GM23338 (cell line): ENCODE data around the gene TNRC18. TPM values are rescaled to one million over a fixed set of nuclear protein-coding genes. Genes with fewer than 3 reads are reported as not detected.
A peak's percentile ranks its signal among the peaks of the same experiment; 100 is the strongest.
"Not testable (repeated sequence)": the region's sequence is repeated elsewhere in the genome, so short reads cannot be mapped to it uniquely, and the experiment has no call there.

Experiments used
- ATAC-seq: fragments of 200-7000 bp; cut with Tn5 transposase; 3 replicates; pipeline ENCODE4 v1.9.1; 2020
- DNase-seq: peaks from one replicate; pipeline ENCODE4 v3.0.0-alpha.2; 2015; ENCODE audit warnings: low spot score
- H2AFZ ChIP-seq: fragments of 200-600 bp; sonication (generic); 2 replicates; pipeline ENCODE4 v1.8.0; 2016; ENCODE audit warnings: antibody characterized with exemption, mild to moderate bottlenecking, moderate library complexity
- H3F3A ChIP-seq: fragments of 200-600 bp; sonication (generic); replicated peaks from 2 replicates; pipeline ENCODE4 v1.8.0; 2017; ENCODE audit warnings: antibody characterized with exemption, mixed run types, low read depth
- H3K27ac ChIP-seq: fragments of 200-600 bp; sonication (generic); 2 replicates; pipeline ENCODE4 v1.6.1; 2016; ENCODE audit warnings: low read depth
- H3K27me3 ChIP-seq: fragments of 200-600 bp; sonication (generic); 2 replicates; pipeline ENCODE4 v1.8.0; 2016; ENCODE audit warnings: mild to moderate bottlenecking, mixed run types, moderate library complexity; ENCODE audit not compliant: insufficient read depth
- H3K36me3 ChIP-seq: fragments of 200-600 bp; sonication (generic); 2 replicates; pipeline ENCODE4 v1.8.0; 2016; ENCODE audit warnings: mild to moderate bottlenecking; ENCODE audit not compliant: insufficient read depth
- H3K4me1 ChIP-seq: fragments of 200-600 bp; sonication (generic); 2 replicates; pipeline ENCODE4 v1.8.0; 2016; ENCODE audit warnings: mild to moderate bottlenecking, moderate library complexity; ENCODE audit not compliant: insufficient read depth
- H3K4me2 ChIP-seq: fragments of 200-600 bp; sonication (generic); 2 replicates; pipeline ENCODE4 v1.7.1; 2017; ENCODE audit warnings: mixed run types
- H3K4me3 ChIP-seq: fragments of 200-600 bp; sonication (generic); 2 replicates; pipeline ENCODE4 v1.6.1; 2016; ENCODE audit warnings: mixed run types
- H3K79me2 ChIP-seq: fragments of 200-600 bp; sonication (generic); replicated peaks from 2 replicates; pipeline ENCODE4 v1.8.0; 2017; ENCODE audit warnings: mild to moderate bottlenecking; ENCODE audit not compliant: insufficient read depth
- H3K9me2 ChIP-seq: fragments of 200-600 bp; sonication (generic); 2 replicates; pipeline ENCODE4 v1.8.0; 2017; ENCODE audit not compliant: insufficient read depth
- H4K20me1 ChIP-seq: fragments of 200-600 bp; sonication (generic); replicated peaks from 2 replicates; pipeline ENCODE4 v1.8.0; 2017; ENCODE audit warnings: mild to moderate bottlenecking; ENCODE audit not compliant: insufficient read depth
- H3K27ac Mint-ChIP-seq: 2 replicates; pipeline ENCODE4 v1.8.0; 2020; ENCODE audit warnings: inconsistent platforms, mild to moderate bottlenecking, moderate library complexity, mixed read lengths
- H3K27me3 Mint-ChIP-seq: 3 replicates; pipeline ENCODE4 v1.8.0; 2022; ENCODE audit warnings: low read depth, mild to moderate bottlenecking, moderate library complexity, mixed read lengths, inconsistent platforms; ENCODE audit not compliant: insufficient read depth, poor library complexity
- H3K36me3 Mint-ChIP-seq: 3 replicates; pipeline ENCODE4 v1.8.0; 2021; ENCODE audit warnings: low read depth, mild to moderate bottlenecking, inconsistent platforms, moderate library complexity, mixed read lengths
- H3K4me1 Mint-ChIP-seq: 3 replicates; pipeline ENCODE4 v1.8.0; 2020; ENCODE audit warnings: mild to moderate bottlenecking, inconsistent platforms, mixed read lengths
- H3K4me3 Mint-ChIP-seq: 3 replicates; pipeline ENCODE4 v1.8.0; 2021; ENCODE audit warnings: moderate library complexity, mild to moderate bottlenecking, inconsistent platforms, mixed read lengths
- H3K9me3 Mint-ChIP-seq: 3 replicates; pipeline ENCODE4 v1.8.0; 2020; ENCODE audit warnings: moderate library complexity, mild to moderate bottlenecking, inconsistent platforms, mixed read lengths
- JUNB ChIP-seq: IDR thresholded peaks from one replicate; pipeline ENCODE4 v1.6.1; 2016; ENCODE audit warnings: antibody characterized with exemption; ENCODE audit not compliant: unreplicated experiment
- NANOG ChIP-seq: IDR thresholded peaks from 2 replicates; pipeline ENCODE4 v1.6.1; 2016; ENCODE audit warnings: antibody characterized with exemption, borderline replicate concordance
- REST ChIP-seq: IDR thresholded peaks from one replicate; pipeline ENCODE4 v1.6.1; 2018; ENCODE audit warnings: antibody characterized with exemption; ENCODE audit not compliant: unreplicated experiment
- STAT1 ChIP-seq: IDR thresholded peaks from one replicate; pipeline ENCODE4 v1.6.1; 2016; ENCODE audit warnings: antibody characterized with exemption; ENCODE audit not compliant: unreplicated experiment
- ZNF331 ChIP-seq: fragments of 250-450 bp; sonication (Bioruptor Pico); IDR thresholded peaks from 2 replicates; pipeline ENCODE4 v1.5.0; 2020; ENCODE audit warnings: low read depth, mild to moderate bottlenecking, moderate library complexity
- ZNF462 ChIP-seq: fragments of 250-450 bp; sonication (Bioruptor Pico); IDR thresholded peaks from 2 replicates; pipeline ENCODE4 v1.5.0; 2020; ENCODE audit warnings: mild to moderate bottlenecking, moderate library complexity
- polyA plus RNA-seq: library from polyadenylated mRNA; unstranded; fragments of >200 nt; fragmentation: Nextera tagmentation; extraction: Ambion mirVana; gene quantifications from 2 replicates; pipeline ENCODE4 v1.2.1, GENCODE V29; 2016
- total RNA-seq: library from RNA; depleted of rRNA; stranded (reverse); fragments of >200 nt; shearing (Covaris generic); gene quantifications from 2 replicates; pipeline ENCODE4 v1.2.3, GENCODE V29; 2014
- TF ChIP-seq, protein P1 (sequence below): IDR thresholded peaks from 2 replicates; pipeline ENCODE4 v1.6.1; 2016; ENCODE audit warnings: antibody characterized with exemption

TNRC18 gene
- total and polyA plus RNA-seq, 2 experiments from 2014 or later, result 2.1 to 17.5 TPM

- no peaks in the 10 kb centered on the region for H3K36me3 ChIP-seq
- H2AFZ ChIP-seq, result no peak within 1 kb of the TSS
- peak within 1 kb of the TSS; percentile 81 for H3K4me2 ChIP-seq
- ATAC-seq (peak; percentile 9; the same call in 2 of the 3 replicates), DNase-seq (no peak)
- H3K4me3 Mint-ChIP-seq, result peak within 1 kb of the TSS; percentile 36; the same call in 2 of the 3 replicates
- no peaks in the 10 kb centered on the region for H3K79me2 ChIP-seq
- TF ChIP-seq JUNB, result no peak
- TF ChIP-seq NANOG, result no peak
- no peak for TF ChIP-seq ZNF462 (CRISPR knock-in tag)
- TF ChIP-seq STAT1, result no peak
- TF ChIP-seq, protein P1, sequence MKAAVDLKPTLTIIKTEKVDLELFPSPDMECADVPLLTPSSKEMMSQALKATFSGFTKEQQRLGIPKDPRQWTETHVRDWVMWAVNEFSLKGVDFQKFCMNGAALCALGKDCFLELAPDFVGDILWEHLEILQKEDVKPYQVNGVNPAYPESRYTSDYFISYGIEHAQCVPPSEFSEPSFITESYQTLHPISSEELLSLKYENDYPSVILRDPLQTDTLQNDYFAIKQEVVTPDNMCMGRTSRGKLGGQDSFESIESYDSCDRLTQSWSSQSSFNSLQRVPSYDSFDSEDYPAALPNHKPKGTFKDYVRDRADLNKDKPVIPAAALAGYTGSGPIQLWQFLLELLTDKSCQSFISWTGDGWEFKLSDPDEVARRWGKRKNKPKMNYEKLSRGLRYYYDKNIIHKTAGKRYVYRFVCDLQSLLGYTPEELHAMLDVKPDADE, result no peak
- TF ChIP-seq ZNF331 (CRISPR knock-in tag), result no peak
- no peak for TF ChIP-seq REST
- H3K27me3 ChIP-seq, result peaks cover 15% of the 10 kb centered on the region
- no peaks in the 10 kb centered on the region for H3K9me2 ChIP-seq
- H3F3A ChIP-seq, result no peaks in the 10 kb centered on the region
- H3K4me3 ChIP-seq, result peak within 1 kb of the TSS; percentile 64
- peaks cover 7% of the 10 kb centered on the region; the same call in 1 of the 3 replicates for H3K4me1 Mint-ChIP-seq
- H4K20me1 ChIP-seq, result no peaks in the 10 kb centered on the region
- H3K36me3 Mint-ChIP-seq, result no peaks in the 10 kb centered on the region
- peaks cover 13% of the 10 kb centered on the region for H3K27me3 Mint-ChIP-seq
- H3K4me1 ChIP-seq, result no peaks in the 10 kb centered on the region; the same call in 1 of the 2 replicates
- no peak within 1 kb of the TSS for H3K27ac ChIP-seq
- no peak within 1 kb of the TSS for H3K27ac Mint-ChIP-seq
- H3K9me3 Mint-ChIP-seq, result no peaks in the 10 kb centered on the region
These were observed 140.9 kb downstream of the TNRC18 start, which contains the start of gene SLC29A4 for GRCh38 chr7:5282543-5283316. Gene SLC29A4 (plus strand): TSS chr7:5282943. CDS start chr7:5287817, 4,874 bp downstream.

DNA sequence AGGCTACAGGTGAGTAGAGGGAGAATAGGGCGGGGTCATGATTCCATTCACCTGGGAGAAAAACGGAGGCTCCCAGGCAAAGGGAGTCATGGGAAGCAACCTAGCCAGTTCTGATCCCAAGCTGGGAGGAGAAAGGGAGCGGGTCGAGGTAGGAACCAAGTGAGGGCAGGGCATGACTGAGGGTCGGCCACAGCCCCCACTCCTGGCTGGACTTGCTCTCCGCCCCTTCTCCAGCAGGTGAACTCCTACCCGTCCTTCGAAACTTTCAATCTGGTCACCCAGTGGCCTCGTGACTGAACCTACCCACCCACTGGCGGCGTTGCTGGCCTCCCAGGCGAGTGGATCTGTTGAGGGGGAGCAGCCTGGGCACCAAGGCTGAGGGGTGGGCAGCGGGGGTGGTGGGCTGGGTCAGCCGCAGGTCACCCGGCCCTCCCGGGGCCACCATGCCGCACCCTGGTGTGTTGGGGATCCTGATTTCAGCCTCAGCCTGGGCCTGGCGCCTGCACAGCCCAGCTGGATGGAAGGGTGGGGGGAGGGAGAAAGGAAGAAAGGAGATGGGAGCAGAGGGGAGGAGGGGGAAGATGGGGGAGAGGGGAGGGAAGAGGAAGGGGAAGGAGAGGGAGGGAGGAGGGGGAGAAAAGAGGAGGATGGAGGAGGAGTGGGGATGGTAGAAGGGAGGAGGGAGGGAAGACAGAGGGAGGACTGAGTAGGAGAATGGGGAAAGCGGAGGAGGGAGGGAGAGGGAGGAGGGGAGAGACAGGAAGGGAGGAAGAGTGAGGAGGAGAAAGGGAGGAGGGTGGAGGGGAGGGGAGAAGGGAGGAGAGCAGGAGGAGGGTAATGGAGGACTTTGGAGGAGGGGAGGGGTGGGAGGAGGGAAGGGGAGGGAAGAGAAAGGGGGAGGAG lies 141.8 kb downstream of the TNRC18 start:
- H3K79me2 ChIP-seq, H3K9me3 Mint-ChIP-seq, H3K4me1 Mint-ChIP-seq, H3K4me1 ChIP-seq, H3F3A ChIP-seq, H3K9me2 ChIP-seq, H3K27ac ChIP-seq, H3K36me3 ChIP-seq, H4K20me1 ChIP-seq, H2AFZ ChIP-seq, H3K27ac Mint-ChIP-seq, H3K36me3 Mint-ChIP-seq: not testable (repeated sequence)
- ATAC-seq (peak; percentile 23), DNase-seq (peak; percentile 57)
- 0 out of 2 replicates have a peak overlapping the region, but pooled peaks have one; percentile 34 for H3K4me3 ChIP-seq
- peak overlapping the region; percentile 55; the same call in 1 of the 2 replicates for H3K4me2 ChIP-seq
- peak overlapping the region; percentile 53; the same call in 2 of the 3 replicates for H3K4me3 Mint-ChIP-seq
- peaks cover 13% of the 10 kb centered on the region for H3K27me3 Mint-ChIP-seq
- H3K27me3 ChIP-seq, result peaks cover 15% of the 10 kb centered on the region
